GM18873 (cell line): ENCODE measurements around the gene SLCO2A1.

Experiments
- ATAC-seq: cut with Tn5 transposase; IDR thresholded peaks from one replicate; pipeline ENCODE4 v1.9.1; 2021; ENCODE audit warnings: mild to moderate bottlenecking, moderate library complexity, moderate number of reproducible peaks; ENCODE audit not compliant: unreplicated experiment, low FRiP score

Gene SLCO2A1

GRCh38 chr3:133935843-133936769 lies 93.6 kb downstream of the SLCO2A1 start:
- ATAC-seq = no peak

GRCh38 chr3:133934996-133935842 lies 94.5 kb downstream of the SLCO2A1 start:
- no peak for ATAC-seq

- ATAC-seq = no peak
Observed at GRCh38 chr3:133934073-133934970, 95.4 kb downstream of the SLCO2A1 start.

- ATAC-seq = no peak
Observed at GRCh38 chr3:133933097-133934024, 96.4 kb downstream of the SLCO2A1 start.

- ATAC-seq = no peak
Observed at GRCh38 chr3:133932009-133932408, 97.7 kb downstream of the SLCO2A1 start.

GRCh38 chr3:133931084-133931483 lies 98.6 kb downstream of the SLCO2A1 start:
- no peak for ATAC-seq

GRCh38 chr3:133930341-133930933 lies 99.3 kb downstream of the SLCO2A1 start:
- ATAC-seq = no peak

GRCh38 chr3:133928903-133929607 lies 100.7 kb downstream of the SLCO2A1 start:
- no peak for ATAC-seq

GRCh38 chr3:133928136-133928893 lies 101.4 kb downstream of the SLCO2A1 start:
- ATAC-seq = no peak

GRCh38 chr3:133927540-133928066 lies 102.1 kb downstream of the SLCO2A1 start:
- ATAC-seq = no peak

GRCh38 chr3:133926736-133927539 lies 102.8 kb downstream of the SLCO2A1 start:
- ATAC-seq = no peak

- ATAC-seq = no peak
Observed at GRCh38 chr3:133925960-133926735, 103.6 kb downstream of the SLCO2A1 start.

GRCh38 chr3:133924041-133924440 lies 105.7 kb downstream of the SLCO2A1 start:
- no peak for ATAC-seq

GRCh38 chr3:133921592-133921991 lies 108.1 kb downstream of the SLCO2A1 start:
- no peak for ATAC-seq

- no peak for ATAC-seq
Observed at GRCh38 chr3:133917144-133917543, 112.6 kb downstream of the SLCO2A1 start.
